Measurements from ENCODE around the gene ANKRD13B.

The ANKRD13B gene

DNA sequence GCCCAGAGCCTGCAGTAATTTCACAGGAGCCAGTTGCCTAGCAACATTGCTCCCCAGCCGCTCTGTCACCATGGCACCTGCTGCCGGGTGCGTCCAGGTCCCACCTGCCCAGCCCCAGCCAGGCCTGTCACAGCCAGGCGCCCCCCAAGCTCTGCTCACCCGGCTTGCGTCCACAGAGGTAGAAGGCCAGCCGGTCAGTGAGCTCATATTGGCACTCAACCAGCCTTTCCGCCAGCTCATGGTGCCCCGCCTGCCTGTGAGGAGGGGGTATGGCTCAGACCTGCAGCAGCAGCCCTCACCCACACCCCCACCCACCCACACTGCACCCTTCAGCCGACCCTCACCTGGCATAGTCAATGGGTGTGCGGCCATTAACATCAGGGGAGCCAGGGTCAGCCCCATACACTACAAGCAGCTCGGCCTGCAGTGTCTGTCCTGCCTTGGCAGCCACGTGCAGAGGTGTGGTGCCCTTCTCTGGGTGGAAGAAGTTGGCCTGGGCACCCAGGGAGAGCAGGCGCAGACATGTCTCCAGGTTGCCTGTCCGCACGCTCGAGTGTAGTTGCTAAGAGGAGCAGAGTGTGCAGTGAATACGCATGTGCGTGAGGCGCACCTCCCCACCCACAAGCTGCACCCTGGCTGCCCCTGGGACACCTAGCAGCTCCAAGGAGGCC lies 11.2 kb upstream of the ANKRD13B start:
- no peak for DNase-seq (ENCODE audit: low spot score)

DNA sequence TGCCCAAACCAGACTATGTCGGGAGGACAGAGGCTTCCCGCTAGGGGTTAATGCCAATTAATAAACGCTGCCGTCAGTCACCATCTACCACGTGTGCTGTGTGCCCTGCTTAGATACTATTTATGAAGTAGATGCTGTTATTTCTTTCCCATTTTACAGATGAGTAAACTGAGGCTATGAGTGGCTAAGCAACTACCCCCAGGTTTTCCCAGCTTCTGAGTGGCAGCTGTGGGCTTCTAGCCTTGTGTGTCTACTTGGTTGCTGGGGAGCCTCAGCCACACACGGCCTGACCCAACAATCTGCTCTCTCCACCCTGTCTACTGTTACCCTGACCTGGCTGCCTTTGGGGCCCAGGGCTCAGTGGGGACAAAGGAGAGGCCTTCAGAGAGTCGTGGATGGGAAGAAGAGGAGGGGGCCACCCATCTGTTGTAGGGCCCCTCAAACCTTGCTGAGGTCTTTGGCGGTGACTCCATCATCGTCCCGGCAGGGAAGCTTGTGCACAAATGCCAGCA lies 10.6 kb upstream of the ANKRD13B start:
- no peak for DNase-seq (ENCODE audit: low spot score)

DNA sequence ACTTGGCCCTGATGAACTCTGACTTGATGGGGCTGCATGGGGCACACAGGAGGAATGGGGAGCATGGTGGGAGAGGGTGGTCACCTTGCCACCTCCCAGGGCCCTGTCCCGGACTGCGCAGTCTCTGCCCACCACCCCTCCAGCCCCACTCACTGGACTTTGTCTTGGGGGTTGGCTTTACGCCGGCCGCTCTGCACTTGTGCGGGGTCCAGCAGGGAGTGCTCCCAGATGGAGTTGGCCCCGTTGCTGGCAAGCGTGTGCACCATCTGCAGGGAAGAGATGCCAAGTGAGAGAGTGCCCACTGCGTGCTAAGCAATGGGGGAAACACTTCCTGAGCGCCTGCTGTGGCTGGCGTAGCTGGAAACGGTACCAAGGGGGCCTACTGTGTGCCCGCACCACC lies 10.2 kb upstream of the ANKRD13B start:
- no peak for DNase-seq (ENCODE audit: low spot score)

DNA sequence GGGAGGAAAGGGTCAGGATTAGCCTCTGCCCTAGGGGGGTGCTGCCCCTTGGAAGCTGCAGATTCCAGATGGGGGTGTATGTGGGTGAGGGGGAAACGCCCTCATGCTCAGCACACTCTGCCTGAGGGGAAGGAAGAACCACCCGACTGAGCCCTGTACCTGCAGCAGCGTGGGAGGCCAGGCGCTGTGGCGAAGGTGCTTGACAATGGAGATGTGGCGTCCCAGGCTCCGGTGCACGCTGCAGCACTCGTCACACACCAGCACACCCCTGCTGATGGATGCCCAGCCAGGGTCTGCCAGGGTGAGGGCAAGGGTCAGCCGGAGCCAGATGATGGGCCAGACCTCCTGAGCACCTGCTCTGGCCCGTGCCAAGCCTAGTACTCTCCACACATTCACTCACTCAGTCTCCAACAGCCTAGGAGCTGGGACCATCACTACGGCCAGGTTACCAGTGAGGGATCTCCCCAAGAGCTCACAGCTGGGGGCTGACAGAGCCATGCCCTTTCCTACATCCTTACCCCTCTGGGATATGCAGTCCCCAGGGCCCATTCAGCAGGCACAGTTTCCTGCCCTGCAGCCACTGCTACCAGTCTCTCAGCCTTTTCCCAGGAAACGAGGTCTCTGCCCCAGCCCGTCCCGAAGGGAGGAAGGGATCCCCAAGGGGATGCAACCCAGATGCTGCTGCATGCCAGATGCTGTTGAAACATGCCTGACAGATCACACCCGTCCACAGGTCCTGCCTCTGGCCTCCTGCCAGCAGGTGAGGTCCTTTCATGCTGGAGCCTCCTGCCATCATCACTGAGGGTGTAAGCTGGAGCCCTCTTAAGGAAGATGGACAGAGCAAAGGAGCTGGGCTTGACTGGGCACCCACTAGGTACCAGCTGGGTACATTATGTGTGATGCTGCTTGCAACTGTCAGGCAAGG lies 9.3 kb upstream of the ANKRD13B start:
- DNase-seq (ENCODE audit: low spot score) = no peak

DNA sequence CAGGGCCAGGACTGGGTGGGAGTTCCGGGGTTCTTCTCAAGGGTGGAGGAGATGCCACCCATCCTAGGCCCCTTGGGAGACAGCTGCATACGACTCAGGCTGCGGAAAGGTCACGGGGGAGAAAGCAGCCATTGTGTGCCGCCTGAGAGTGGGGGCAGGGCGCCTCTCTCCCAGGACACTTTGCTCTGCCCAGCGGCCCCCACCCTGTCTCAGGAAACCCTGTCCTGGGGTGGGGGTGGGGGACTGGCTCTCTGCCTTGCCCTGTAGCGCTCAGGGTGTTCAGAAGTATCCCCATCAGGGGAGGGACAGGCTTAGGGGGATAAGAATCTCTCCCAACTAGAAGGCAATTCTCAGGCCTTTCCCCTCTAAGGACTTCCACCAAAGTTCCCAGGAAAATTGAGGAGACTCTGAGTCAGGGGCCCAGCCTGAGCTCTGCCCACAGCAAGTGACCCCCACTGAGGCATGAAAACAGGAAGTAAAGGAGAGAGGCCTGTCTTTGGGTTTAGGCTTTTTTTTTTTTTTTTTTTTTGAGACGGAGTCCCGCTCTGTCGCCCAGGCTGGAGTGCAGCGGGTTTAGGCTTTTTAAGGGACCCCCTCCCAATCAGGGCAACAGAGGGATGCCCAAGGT lies 8.4 kb upstream of the ANKRD13B start:
- DNase-seq (ENCODE audit: low spot score) = no peak

DNA sequence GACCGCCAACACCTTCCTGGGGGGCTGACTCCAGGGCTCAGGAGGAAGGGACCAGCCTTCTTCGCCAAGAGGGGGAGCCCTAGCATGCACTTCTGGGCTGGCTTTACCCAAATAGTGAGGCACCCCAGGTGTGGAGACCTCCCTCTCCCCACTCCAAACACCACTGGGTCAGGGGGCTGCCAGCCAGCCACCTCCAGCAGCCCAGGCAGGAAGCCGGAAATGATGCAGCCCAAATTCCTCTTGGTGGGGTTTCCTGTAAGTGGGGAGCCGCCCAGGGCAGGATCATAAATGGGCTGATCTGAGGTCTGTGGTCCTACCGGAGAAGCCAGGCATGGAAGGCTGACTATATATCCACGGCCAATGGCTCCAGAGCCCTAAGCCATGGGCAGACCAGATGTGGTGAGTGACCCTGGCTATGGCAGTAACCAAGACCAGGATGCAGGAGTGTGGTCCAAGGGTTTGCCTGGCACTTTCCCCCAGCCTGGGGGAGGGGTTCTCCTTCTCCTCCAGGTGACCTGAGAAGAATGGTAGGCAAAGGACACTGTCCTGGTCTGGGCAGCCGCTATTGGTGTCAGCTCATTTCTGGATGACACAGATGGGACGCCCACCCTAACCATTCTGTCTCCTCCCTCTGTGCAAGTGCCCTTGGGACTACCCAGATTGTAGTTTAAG lies 7.7 kb upstream of the ANKRD13B start:
- no peak for DNase-seq (ENCODE audit: low spot score)

DNA sequence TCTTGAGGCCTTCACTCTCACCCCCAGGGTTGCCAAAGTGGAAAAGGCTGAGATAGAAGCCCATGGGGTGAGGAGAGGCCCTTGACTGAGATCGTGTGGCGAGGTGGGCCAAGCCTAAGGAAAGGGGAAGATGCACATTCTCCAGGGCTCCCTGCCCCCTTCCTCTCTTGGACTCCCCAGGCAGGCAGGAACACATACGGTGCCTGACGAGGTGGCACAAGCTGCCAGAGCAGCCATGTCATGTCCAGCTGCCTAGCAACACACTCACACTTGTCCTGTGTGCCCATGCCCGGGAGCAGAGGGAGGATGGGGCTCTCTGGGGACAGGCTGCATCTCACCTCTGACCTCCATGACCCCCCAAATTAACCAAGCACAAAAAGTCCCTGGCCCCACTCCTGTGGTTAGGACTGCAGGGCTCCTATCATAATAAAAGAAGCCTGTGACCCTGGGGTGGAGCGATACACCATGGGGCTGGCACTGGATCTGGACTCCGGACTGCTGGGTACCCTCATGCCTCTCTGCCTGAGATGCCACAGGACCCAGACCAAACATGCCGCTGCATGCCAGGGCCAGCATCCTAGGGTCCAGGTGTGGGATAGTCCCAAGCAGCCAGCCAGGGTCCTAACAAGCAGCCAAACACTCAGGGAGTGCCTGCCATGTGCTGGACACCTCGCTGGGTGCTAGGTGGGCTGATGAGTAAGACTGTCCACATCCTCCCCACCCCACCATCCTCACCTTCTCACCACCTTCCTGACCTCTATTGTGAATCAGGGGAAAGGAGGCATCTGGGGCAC lies 6.1 kb upstream of the ANKRD13B start:
- no peak for DNase-seq (ENCODE audit: low spot score)

DNA sequence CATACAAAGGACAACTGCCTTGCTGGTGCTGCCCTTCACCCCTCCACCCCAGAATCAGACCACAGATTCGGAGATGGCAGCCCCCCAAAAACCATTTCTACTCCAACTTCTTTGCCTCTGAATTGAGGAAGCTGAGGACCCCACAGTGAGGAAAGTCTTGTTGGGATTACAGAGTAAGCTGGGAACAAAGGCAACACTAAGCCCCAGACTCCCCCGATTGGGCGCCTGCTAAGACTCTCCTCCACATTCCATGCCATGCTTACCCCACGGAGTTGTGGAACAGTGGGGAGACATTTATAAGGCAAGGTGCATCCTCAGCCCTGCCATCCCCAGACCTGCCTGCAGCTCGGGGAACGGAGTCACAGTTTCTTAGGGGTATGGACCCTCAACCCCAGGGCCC lies 5.3 kb upstream of the ANKRD13B start:
- DNase-seq (ENCODE audit: low spot score) = no peak

DNA sequence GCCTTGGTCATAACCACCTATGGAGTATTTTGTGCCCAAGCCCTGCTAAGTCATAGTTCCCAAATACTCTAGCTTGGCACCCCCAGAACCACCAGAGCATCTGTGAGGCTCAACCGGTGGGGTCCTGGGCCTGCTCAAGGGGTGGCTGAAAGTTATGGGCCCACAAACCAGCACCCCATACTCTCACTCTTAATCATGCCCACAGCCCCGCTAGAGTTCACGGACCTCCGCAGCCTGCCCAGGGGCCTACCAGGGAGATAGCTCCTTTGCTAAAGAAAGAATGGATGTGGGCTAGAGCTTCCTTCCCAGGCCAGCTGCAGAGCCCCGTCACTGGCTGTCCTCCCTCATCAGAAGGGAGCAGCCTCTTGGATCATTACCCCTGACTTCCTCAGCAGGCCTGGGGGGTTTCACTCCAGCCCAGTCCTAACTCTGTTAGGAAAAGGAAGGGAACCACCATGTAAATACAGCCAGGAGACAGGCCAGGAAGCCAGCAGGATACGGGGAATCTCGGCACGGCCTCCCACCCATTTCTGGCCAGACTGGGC lies 4.8 kb upstream of the ANKRD13B start:
- no peak for DNase-seq (ENCODE audit: low spot score)

DNA sequence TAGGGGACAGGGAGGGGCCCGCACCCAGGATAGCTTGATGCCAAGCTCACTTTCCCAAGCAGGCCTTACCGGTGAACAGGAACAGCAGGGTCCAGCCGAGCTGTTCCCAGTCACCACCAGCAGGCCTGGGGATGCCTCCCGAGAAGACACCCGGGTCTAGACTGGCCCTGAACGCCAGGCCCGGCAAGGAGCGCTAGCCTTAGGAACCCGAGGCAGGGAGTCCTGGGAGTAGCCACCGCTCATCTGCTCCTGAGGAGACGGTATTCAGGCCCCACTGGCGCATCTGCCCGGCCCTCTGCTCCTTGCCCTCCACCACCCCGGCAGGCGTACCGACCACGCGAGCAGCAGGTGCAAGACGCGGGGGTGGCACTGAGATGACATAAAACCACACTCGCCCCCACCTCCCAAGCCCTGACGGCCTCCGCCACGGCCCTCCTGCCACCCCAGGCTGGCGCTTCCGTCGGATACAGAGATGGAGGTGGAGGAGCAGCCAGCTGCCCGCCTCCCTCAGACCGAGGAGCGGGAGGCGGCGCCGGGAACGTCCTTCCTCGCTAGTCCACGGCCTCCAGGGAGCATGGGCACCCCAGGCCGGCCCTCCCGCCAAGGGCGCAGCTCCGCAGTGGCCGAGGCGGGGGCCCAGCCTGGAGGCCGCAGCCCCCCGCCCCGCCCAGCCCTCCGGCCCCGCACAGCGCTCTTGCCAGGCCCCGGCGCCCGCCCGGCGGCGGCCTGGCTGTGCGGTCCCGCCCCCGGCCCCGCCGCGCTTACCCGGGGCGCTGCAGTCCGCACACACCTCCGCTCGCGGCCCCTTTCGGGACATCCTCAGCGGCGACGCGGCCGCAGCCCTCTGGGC lies 4.1 kb upstream of the ANKRD13B start:
- no peak for DNase-seq (ENCODE audit: low spot score)

DNA sequence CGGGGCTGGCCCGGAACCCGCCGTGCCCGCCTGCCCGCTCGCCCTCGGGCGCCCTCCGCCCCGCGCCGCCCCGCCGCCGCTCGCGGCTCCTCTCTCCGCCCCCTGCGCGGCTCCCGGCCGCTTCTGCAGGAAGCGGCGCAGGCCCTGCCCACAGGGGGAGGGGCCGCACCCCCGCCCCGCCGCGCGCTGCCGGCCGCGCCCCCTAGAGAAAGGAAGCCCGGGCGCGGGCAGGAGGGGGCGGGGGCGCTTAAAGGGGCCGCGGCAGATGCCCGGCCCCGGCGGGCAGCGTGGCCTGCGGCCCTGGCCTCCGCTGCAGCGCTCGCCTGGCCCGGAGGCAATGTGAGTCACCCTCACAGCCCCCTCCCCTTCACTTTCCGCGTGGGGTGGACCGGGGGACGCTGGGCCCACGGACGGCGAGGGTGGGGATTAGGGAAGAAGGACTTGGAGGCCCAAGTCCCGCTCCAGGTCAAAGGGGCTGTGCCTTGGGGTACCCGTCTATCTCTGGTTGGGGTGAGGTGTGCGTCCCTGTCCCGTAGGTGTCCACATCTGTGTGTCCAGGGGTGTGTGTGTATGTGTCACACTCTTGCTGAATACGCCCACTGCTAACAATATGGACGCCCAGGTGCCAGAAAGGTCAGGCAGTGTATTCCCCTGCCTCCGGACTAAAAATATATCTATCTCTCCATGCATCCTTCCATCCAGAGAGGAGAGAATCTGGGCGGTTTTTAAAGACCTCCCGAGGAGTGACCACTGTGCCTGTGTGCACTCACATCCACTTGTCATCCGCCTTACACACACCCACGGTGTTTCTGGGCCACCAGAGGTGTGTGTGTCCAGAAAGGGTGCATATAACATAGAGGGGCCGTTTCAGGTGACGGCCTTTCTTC lies 3.2 kb upstream of the ANKRD13B start, which contains the start of gene GIT1:
Gene GIT1, minus strand, starts transcription at position 125 of the 887 bp plus-strand sequence. CDS start 270 bp downstream, outside the sequence.
- peak; percentile 95 for DNase-seq (ENCODE audit: low spot score)

DNA sequence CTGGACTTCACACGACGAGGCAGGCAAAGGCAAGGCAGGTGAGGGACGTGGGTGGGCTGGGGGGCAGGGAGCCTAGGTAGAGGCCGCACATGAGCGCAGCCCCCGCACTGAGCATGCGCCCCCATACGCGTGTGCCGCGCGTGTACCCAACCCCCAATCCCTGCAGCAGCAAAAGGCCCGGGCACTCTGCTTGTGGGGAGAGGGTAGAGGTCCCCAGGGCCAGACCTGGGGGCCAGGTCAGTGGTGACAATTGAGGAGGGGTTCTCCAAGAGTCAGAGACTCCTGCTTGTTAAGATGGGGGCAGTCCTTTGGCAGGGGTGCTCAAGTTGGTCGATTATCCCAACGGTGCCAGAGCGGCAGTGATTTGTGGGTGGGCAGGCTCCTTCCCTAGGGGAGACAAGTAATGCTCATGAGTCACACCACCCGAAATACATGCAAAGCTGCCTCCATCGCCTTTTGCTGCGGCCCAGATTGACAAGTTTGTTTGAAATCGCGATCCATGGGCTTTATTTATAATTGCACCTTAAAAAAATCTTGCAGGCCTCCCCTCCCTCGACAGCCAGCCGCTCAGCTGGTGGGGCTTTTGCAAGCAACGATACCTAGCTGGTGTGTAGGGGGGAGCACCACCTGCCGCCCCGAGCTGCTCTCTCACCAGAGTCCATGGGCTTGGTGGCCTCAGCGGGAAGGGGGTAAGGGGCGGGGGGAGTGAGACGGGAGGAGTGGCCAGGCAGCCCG lies 2.4 kb upstream of the ANKRD13B start:
- peak; percentile 61 for DNase-seq (ENCODE audit: low spot score)

DNA sequence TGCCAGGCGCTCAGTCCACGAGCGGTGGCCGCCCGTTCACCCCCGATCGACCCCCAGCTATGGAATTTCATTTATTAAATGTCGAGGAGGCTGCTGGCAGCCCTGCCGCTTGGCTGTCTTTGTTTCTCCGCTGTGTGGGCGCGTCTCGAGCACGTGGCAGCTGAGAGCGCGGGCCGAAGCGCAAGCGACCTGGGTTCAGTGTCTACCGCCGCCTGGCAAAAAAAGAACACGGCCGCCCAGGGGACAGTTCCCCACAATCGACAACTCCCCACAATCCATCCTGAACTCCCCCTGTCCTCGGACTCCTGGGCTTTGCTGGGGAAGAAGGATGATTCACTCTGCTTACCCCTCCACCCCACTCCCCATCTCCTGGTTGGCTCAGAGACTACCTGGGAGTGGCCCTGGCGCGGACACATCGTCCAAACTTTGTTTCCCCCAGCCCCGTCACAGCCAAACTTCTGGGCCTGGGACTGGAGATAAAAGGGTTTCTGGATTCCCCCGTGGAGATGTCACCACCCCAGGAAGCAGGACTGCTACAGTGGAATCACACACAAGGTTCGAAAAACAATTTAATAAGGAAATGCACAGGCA lies 1.7 kb upstream of the ANKRD13B start:
- no peak for DNase-seq (ENCODE audit: low spot score)

DNA sequence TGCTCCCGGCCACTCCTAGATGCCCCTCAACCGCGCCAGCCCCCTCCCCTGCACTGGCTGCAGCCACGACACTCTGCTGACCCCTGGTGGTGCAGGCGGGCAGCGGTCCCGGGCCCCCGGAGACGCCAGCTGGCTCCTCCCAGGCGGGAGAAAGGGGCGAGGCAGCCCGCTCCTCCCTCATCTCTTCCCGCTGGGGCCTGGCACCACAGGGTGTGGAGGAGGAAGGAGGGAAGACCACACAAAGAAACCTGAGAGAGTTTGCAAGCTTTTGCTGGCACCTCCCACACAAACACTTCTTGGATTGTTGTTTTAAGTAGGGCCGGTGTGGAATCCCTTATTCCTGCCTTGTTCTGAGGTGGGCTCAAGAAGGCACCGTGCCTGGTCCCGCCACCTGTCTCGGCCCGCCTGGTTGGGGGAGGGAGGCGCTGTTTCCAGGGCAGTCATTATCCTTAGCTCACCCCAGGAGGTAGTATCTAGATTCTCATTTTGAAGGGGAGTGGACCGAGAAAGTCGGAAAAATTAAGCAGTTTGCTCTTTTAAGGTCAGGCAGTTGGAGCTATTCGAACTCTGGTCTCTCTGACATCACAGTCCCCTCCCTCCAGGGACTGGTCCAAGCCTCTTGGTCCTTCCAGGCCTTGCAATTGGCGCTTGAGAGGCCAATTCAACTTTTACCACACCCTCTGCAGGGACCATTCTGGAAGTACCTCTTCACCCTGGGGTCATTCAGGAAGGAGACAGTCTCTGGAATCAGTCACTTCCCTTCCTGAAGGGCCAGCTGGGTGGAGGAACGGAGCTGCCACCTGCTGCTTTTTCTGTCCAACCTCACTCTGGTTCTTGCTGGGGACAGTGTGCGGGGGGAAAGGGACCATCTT lies 959 bp upstream of the ANKRD13B start:
- peak; percentile 89 for DNase-seq (ENCODE audit: low spot score)

DNA sequence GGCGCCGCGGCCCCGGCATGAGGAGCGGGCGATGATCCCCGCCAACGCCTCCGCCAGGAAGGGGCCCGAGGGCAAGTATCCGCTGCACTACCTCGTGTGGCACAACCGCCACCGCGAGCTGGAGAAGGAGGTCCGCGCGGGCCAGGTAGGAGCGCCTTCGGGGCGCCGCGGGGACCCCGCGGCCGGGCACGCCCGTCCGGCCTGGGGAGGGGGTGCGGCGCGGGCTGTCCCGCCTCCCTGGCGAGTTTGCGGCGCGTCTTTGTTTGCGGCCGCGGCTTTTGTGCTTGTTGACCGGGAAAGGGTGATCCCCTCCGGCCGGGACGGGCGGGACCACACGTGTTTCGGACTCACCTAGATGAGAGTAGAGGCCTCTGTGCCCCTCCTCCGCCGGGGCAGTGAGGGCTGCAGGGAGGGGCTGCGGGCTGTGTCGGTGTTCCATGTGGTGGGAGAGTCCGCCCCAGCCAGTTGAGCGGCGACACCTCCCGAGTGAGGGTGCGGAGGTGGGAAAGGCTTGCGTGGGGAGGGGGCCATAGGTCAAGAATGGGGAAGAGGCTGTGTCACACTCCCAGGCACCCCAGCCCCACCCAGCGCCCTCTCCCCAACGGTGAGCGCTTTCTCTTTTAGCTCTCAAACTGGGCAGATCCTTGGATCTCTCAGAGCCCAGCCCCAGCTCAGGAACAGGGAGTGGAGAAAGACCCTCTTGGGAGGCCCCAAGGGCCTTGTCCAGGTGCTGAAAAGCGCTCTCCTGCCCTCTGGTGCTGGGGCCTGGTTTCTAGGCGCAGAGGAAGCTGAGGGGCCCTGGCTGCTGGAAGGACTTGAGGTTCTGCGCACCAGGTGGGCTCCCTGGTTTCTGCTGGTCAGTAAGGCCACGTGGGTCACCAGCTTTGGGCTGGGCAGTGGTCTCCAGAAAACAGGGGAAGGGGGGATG lies 923 bp downstream of the ANKRD13B start:
- DNase-seq (ENCODE audit: low spot score) = no peak

Data from AG08395 (cell line).